ENCODE results near the gene PUS1. TPM values are rescaled to one million over a fixed set of nuclear protein-coding genes. Genes with fewer than 3 reads are reported as not detected.

Gene PUS1
- polyA plus RNA-seq, 1 donor from 2014 or later, result 14.3 TPM

GRCh38 chr12:131943389-131943788 is 14.3 kb downstream of the PUS1 start:
- H2AFZ ChIP-seq (ENCODE audit: low read depth, low read length), result no peak overlapping the region
- no peak overlapping the region for H3K4me3 ChIP-seq (ENCODE audit: low read length)
- no peak overlapping the region for H3K9ac ChIP-seq (ENCODE audit: low read length)
- H3K27ac ChIP-seq (ENCODE audit: low read length), result no peak overlapping the region
- no peaks in the 10 kb centered on the region for H3F3A ChIP-seq (ENCODE audit: insufficient read depth, low read length, poor library complexity, severe bottlenecking)
- no peaks in the 10 kb centered on the region for H4K20me1 ChIP-seq (ENCODE audit: insufficient read depth)
- no peaks in the 10 kb centered on the region for H3K79me2 ChIP-seq (replicated peaks; ENCODE audit: insufficient read depth, low read length)
- TF ChIP-seq MXI1 (conservative IDR thresholded peaks at IDR 0.05; ENCODE audit: poor library complexity, severe bottlenecking), result no peak
- no peak for TF ChIP-seq EP300 (conservative IDR thresholded peaks at IDR 0.05; ENCODE audit: poor library complexity, severe bottlenecking)
- no peak for TF ChIP-seq POLR2AphosphoS5 (IDR thresholded peaks at IDR 0.05)
- no peak for TF ChIP-seq EZH2 (IDR thresholded peaks at IDR 0.05; ENCODE audit: borderline replicate concordance, insufficient read depth, low read length, poor library complexity, severe bottlenecking)
- no peak for TF ChIP-seq TAF1 (IDR thresholded peaks at IDR 0.05; ENCODE audit: low read depth)
- no peak for TF ChIP-seq CTCF (IDR thresholded peaks at IDR 0.05; ENCODE audit: poor library complexity, severe bottlenecking)
- TF ChIP-seq REST (IDR thresholded peaks at IDR 0.05; ENCODE audit: borderline replicate concordance), result no peak
- TF ChIP-seq RAD21 (conservative IDR thresholded peaks at IDR 0.05), result no peak
- TF ChIP-seq SMC3 (conservative IDR thresholded peaks at IDR 0.05; ENCODE audit: poor library complexity), result no peak
- H3K9me3 ChIP-seq (ENCODE audit: low read length), result no peaks in the 10 kb centered on the region
- no peak overlapping the region for H3K4me2 ChIP-seq (ENCODE audit: low read length)
- H3K9me2 ChIP-seq (ENCODE audit: insufficient read depth, low read length), result no peaks in the 10 kb centered on the region
- no peaks in the 10 kb centered on the region for H3K36me3 ChIP-seq (ENCODE audit: insufficient read depth, low read length)
- no peaks in the 10 kb centered on the region for H3K27me3 ChIP-seq (ENCODE audit: insufficient read depth, low read depth, low read length)

GRCh38 chr12:131943876-131944275 is 14.8 kb downstream of the PUS1 start:
- Histone ChIP-seq H3K9me3 (ENCODE audit: low read length) (no peaks in the 10 kb centered on the region), H2AFZ (ENCODE audit: low read depth, low read length) (no peak overlapping the region), H3K79me2 (replicated peaks; ENCODE audit: insufficient read depth, low read length) (no peaks in the 10 kb centered on the region), H3F3A (ENCODE audit: insufficient read depth, low read length, poor library complexity, severe bottlenecking) (no peaks in the 10 kb centered on the region), H3K9ac (ENCODE audit: low read length) (no peak overlapping the region), H3K27ac (ENCODE audit: low read length) (no peak overlapping the region), H3K27me3 (ENCODE audit: insufficient read depth, low read depth, low read length) (no peaks in the 10 kb centered on the region), H4K20me1 (ENCODE audit: insufficient read depth) (no peaks in the 10 kb centered on the region), H3K36me3 (ENCODE audit: insufficient read depth, low read length) (no peaks in the 10 kb centered on the region), H3K4me2 (ENCODE audit: low read length) (no peak overlapping the region), H3K4me3 (ENCODE audit: low read length) (no peak overlapping the region), H3K9me2 (ENCODE audit: insufficient read depth, low read length) (no peaks in the 10 kb centered on the region)
- TF ChIP-seq POLR2AphosphoS5 (IDR thresholded peaks at IDR 0.05) (no peak), MXI1 (conservative IDR thresholded peaks at IDR 0.05; ENCODE audit: poor library complexity, severe bottlenecking) (no peak), EP300 (conservative IDR thresholded peaks at IDR 0.05; ENCODE audit: poor library complexity, severe bottlenecking) (no peak), CTCF (IDR thresholded peaks at IDR 0.05; ENCODE audit: poor library complexity, severe bottlenecking) (no peak), SMC3 (conservative IDR thresholded peaks at IDR 0.05; ENCODE audit: poor library complexity) (no peak), EZH2 (IDR thresholded peaks at IDR 0.05; ENCODE audit: borderline replicate concordance, insufficient read depth, low read length, poor library complexity, severe bottlenecking) (no peak), RAD21 (conservative IDR thresholded peaks at IDR 0.05) (no peak), TAF1 (IDR thresholded peaks at IDR 0.05; ENCODE audit: low read depth) (no peak), REST (IDR thresholded peaks at IDR 0.05; ENCODE audit: borderline replicate concordance) (no peak)
